Activated CD8-positive, alpha-beta memory T cell treated with anti-CD3 and anti-CD28 coated beads for 4 hours (primary cell): ENCODE results near the gene ZNF829.
A peak's percentile ranks its signal among the peaks of the same experiment; 100 is the strongest.

Experiments used
- DNase-seq, 2 donors: peaks; one replicate each; pipeline ENCODE4 v3.0.0-alpha.2; 2020; ENCODE audit warnings: low read depth in 2 of 2

The ZNF829 gene

DNA sequence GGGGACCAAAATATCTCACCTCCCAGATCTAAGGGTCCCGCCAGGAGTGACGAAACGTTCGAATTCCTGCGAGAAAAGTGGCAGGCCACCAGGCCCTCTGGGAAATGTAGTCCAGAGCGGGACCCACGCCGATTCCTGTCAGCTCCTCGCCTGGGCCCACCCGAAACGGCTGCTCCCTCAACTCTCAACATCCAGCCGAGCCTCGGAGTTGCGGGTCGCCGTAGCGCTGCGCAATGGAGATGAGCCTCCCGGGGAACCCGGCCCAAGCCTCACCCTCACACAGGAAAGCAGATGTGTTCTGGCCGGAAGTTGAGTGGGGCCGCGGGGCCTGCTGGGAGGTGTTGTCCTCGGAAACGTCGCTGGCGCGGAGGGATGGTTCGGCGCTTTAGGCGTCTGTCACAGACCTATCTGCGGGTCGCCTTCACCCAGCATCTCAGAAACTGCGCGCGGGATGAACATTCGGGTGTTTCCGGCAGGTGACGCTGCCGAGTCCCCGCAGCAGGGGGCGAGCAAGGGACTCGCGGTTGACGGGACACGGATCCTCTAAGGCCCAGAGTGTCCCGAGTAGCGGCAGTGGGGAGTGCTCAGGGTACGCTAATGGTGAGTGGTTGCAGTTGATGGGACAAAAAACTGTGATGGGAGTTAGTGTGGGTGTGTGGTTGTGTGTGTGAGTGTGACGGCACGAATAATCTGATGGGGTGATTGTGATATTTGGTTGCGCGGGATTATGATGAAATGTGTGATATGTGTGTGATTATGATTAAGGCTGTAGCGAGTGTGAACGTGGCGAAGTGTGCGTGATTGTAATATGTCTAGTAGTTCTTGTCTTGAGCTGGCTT, at the start of gene ZNF829, which contains the start of gene ZNF568:
Gene ZNF829 (minus strand): TSS at position 300 of the 839 bp plus-strand sequence. CDS start 1,124 bp downstream, outside the sequence.
Gene ZNF568 (plus strand): TSS at position 341 of the 839 bp plus-strand sequence. CDS start 6,439 bp downstream, outside the sequence.
- DNase-seq, result peak; percentile 74 to 83

DNA sequence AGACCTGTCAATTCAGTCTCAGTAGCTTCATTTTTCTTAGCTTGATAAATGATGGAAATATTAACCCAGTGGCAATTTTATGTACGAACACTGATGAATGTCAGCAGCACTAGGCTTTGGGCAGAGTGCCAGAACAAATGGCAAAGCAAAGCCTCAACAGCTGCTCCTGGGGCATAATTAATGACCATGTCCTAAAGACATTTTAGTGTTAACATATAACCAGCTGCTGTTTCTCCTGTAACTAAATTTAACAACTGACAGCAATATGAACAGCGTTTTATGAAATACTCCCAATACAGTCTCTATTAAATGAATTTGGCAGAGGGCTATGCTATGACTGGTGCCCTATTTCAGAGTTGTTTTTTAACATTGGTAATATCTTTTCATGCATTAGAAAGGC, 47.2 kb upstream of the ZNF829 start:
- DNase-seq, result no peak

DNA sequence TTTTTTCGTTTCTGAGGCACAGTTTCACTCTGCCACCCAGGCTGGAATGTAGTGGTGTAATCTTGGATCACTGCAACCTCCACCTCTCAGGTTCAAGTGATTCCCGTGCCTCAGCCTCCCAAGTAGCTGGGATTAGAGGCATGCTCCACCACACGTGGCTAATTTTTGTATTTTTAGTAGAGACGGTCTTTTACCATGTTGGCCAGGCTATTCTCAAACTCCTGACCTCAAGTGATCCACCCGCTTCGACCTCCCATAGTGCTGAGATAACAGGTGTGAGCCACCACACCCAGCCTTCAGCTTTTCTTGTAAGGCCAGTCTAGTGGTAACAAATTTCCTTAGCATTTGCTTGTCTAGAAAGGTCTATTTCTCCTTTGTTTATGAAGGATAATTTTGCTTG, 46.3 kb upstream of the ZNF829 start:
- DNase-seq, result no peak

DNA sequence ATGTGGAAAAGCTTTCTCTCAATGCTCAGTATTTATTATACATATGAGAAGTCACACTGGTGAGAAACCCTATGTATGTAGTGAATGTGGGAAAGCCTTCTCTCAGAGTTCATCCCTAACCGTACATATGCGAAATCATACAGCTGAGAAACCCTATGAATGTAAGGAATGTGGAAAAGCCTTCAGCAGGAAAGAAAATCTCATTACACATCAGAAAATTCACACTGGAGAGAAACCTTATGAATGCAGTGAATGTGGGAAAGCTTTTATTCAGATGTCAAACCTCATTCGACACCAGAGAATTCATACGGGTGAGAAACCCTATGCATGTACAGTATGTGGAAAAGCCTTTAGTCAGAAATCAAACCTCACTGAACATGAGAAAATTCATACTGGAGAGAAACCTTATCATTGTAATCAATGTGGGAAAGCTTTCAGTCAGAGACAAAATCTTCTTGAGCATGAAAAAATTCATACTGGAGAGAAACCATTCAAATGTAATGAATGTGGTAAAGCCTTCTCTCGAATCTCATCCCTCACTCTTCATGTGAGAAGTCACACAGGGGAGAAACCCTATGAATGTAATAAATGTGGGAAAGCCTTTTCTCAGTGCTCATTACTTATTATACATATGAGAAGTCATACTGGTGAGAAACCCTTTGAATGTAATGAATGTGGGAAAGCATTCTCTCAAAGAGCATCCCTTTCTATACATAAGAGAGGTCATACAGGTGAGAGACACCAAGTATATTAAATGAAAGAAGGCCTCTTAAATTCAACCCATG, 34.4 kb upstream of the ZNF829 start:
- DNase-seq, result no peak

- no peak for DNase-seq
These were observed 23.1 kb upstream of the ZNF829 start for GRCh38 chr19:36939153-36939552.

GRCh38 chr19:36931684-36932083, 15.6 kb upstream of the ZNF829 start:
- DNase-seq, result no peak

DNA sequence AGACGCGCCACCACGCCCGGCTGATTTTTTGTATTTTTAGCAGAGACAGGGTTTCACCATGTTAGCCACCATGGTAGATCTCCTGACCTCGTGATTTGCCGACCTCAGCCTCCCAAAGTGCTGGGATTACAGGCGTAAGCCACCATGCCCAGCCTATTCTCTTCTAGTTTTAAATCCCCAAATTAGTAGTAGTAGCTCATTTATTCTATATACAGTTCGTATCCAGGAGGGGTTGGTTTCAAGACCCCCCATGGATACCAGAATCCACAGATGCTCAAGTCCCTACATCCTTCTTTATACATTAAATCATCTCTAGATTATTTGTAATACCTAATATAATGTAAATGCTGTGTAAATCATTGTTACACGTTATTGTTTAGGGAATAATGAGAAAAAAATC, 2.0 kb upstream of the ZNF829 start:
- no peak for DNase-seq

DNA sequence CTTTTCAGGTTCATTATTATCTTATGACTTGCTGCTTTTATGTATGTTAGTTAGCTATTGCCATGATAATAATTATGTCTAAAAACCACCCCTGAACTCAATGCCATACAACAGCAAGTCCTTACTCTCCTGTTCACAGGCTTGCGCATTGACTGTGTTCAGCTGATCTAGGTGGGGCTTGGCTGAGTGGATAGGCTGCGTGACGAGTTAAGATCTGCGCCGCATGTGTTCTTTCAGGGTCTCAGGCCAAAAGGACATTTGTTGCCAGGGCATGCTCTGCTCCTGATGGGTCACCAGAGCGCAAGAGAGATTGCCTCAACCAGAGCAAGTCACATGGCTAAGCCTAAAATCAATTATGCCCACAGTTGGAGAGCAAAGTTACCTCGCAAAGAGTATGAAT, 900 bp upstream of the ZNF829 start:
- DNase-seq, result no peak

GRCh38 chr19:36898422-36898821, 17.7 kb downstream of the ZNF829 start:
- no peak for DNase-seq

- DNase-seq, result no peak
These were observed 21.2 kb downstream of the ZNF829 start for GRCh38 chr19:36894849-36895383.

- no peak for DNase-seq
These were observed 24.2 kb downstream of the ZNF829 start for GRCh38 chr19:36891768-36892357.

GRCh38 chr19:36876993-36877938, 38.8 kb downstream of the ZNF829 start:
- DNase-seq, result no peak

DNA sequence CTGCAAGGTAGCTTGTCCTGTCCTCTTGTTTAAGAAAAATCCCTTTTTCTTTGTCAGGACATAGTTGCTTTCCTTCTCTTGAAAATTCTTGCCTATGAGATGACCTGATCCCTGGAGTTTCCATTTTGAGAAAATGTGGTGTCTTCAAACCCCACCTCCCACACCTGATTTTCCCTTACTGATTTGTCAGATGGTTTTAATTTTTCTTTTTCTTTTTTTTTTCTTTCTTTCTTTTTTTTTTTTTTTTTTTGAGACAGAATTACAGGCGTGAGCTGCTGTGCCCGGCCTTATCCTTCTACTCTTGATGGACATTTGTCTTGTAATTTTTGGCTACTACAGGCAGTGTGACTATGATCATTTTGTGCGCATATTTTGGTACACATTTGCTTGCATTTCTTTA, 64.2 kb downstream of the ZNF829 start:
- DNase-seq, result no peak

- DNase-seq, result peak; percentile 63 to 76
These were observed 65.3 kb downstream of the ZNF829 start, which contains the start of gene ZNF345 for GRCh38 chr19:36850559-36851442. TSS of gene ZNF345 (plus strand) at chr19:36850876. CDS start at chr19:36876831, 25,955 bp downstream.

DNA sequence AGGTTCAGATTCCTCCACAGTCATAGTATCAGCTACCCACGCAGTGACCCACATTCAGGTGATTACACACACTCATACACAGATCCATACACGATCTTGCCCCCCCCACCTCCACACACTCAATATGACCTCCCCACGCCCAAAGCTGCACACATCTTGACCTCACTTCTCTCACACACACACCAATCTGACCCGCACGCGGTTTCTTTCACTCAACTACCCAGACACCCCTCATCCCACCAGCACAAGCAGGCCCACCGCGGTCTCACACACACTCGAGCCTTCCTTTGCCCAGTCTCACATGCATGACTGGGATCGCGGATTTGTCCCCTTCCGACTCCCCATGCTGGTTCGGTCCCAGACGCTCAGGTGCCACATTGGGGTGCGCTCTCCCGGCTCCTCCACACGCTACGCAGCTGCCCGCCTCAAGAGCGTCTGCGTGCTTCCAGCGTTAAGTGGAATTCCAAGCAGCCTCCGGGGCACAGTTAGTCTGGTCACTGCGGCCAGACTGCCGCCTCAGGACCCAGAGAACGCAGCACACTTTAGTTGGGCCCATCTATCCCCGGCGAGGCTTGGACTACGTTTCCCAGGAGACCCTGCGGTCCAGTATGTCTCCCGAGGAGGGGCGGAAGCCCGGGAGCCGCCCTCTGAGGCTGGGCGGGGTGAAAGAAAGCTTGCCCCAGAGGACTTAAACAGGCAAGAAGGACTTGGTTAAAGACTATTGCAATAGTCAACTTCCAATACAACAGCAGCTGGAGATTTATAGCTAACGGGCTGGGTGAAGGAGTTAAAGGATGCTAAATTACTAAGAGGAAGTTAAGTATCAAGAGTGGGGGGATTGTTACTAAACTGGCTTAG, 66.2 kb downstream of the ZNF829 start:
- DNase-seq, result peak; percentile 74 to 82

- DNase-seq, result no peak
These were observed 68.1 kb downstream of the ZNF829 start for GRCh38 chr19:36847968-36848367.

DNA sequence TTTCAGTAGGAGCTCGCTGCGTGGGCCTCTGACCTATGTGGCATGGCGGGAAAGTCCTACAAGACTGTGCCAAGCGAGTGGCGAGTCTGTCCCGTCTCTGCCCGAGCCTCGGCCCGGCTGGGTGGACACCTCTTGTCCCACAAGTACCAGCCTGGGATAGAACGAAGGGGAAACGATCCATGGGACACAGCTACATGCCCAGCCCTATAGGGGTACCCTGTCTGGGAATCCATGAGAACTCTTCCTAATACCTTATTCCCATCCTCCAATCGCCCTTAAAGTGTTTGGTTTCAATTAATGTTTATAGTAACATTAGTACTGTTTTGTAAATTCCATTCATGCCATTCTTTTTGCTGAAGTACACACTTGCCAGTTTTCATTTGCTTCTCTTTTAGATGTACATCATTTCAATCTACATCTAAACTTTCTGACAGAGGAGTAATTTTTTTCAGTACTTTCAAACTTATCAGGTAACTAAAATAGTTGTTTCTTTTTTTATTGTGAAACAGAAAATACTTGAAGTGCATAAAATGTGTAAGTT, 77.2 kb downstream of the ZNF829 start:
- DNase-seq, result no peak
